ENCODE measurements around the gene PKD1L1.

The PKD1L1 gene

DNA sequence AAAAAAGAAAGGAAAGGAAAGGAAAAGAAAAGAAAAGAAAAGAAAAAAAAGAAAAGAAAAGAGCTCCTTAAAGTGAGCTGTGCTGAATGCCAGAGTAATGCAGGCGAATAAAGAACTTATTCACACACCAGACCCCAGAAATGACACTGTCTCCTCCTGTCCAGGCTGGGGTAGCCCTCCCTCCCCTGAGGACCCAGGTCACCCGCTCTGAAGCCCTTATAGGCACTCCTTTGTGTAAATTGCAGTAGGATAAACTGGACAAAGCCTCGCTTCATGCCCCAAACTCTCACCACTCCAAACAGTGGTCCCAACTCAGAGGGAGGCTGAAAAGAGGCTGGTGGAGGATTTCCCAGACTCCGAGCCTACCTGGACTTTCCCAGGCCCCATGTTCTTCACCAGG, 46.3 kb downstream of the PKD1L1 start:
- H3K27me3 ChIP-seq (ENCODE audit: insufficient read depth, poor library complexity, severe bottlenecking): no peaks in the 10 kb centered on the region
- TF ChIP-seq, protein P1, sequence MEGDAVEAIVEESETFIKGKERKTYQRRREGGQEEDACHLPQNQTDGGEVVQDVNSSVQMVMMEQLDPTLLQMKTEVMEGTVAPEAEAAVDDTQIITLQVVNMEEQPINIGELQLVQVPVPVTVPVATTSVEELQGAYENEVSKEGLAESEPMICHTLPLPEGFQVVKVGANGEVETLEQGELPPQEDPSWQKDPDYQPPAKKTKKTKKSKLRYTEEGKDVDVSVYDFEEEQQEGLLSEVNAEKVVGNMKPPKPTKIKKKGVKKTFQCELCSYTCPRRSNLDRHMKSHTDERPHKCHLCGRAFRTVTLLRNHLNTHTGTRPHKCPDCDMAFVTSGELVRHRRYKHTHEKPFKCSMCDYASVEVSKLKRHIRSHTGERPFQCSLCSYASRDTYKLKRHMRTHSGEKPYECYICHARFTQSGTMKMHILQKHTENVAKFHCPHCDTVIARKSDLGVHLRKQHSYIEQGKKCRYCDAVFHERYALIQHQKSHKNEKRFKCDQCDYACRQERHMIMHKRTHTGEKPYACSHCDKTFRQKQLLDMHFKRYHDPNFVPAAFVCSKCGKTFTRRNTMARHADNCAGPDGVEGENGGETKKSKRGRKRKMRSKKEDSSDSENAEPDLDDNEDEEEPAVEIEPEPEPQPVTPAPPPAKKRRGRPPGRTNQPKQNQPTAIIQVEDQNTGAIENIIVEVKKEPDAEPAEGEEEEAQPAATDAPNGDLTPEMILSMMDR (IDR thresholded peaks at IDR 0.05; ENCODE audit: poor library complexity, severe bottlenecking): no peak
- H3K4me1 ChIP-seq (ENCODE audit: insufficient read depth, poor library complexity, severe bottlenecking): no peaks in the 10 kb centered on the region
- H3K36me3 ChIP-seq (ENCODE audit: low read depth): no peaks in the 10 kb centered on the region
- ATAC-seq (ENCODE audit: low read depth) (no peak), DNase-seq (ENCODE audit: low spot score) (no peak)
- H3K9me3 ChIP-seq (ENCODE audit: severe bottlenecking): no peaks in the 10 kb centered on the region
- no peak overlapping the region for H3K4me3 ChIP-seq (ENCODE audit: severe bottlenecking)
- H3K27ac ChIP-seq (ENCODE audit: poor library complexity, severe bottlenecking): no peak overlapping the region

DNA sequence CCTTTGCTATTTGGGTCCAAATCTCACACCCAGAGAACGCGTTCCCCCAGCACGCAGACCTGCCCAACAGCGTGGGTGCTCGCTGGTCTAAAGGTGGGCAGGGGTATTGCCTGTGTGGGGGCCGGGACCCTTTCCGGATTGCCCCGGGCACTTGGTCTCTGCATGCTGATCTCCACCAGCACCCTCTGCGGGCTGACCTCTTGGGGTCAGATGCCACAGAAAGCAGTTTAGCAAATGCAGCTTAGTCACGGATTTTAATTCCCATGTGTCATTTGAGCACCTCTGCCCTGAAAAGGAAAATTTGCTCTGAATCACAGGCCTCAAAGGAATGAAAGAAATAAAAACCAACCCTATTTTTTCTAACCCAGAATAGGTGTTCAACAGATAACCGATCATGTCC, 46.7 kb downstream of the PKD1L1 start:
- Histone ChIP-seq H3K27ac (ENCODE audit: poor library complexity, severe bottlenecking) (no peak overlapping the region), H3K9me3 (ENCODE audit: severe bottlenecking) (no peaks in the 10 kb centered on the region), H3K4me1 (ENCODE audit: insufficient read depth, poor library complexity, severe bottlenecking) (no peaks in the 10 kb centered on the region), H3K36me3 (ENCODE audit: low read depth) (no peaks in the 10 kb centered on the region), H3K27me3 (ENCODE audit: insufficient read depth, poor library complexity, severe bottlenecking) (no peaks in the 10 kb centered on the region), H3K4me3 (ENCODE audit: severe bottlenecking) (no peak overlapping the region)
- DNase-seq (ENCODE audit: low spot score): no peak
- TF ChIP-seq, protein P1 (IDR thresholded peaks at IDR 0.05; ENCODE audit: poor library complexity, severe bottlenecking): no peak
- ATAC-seq (ENCODE audit: low read depth): no peak

DNA sequence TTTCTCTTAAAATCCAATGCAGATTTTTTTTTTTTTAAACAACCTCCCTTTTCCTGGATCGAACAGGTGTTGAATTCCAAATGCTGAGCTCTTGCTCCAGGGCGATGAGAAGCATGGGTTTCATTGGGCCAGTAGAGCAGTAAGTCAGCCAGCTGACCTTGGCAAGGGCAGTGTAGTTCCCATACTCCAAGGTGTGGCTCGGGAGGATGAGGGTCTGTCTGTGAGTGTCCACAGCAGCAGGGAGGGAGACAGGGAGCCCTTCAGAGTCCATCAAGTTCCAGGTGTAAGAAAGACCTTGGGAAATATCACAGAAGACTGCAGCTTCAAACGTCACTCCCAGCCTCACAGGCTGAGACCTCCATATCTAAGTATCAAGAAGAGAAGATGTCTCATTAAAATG, 50.4 kb downstream of the PKD1L1 start:
- Histone ChIP-seq H3K36me3 (ENCODE audit: low read depth) (no peaks in the 10 kb centered on the region), H3K4me3 (ENCODE audit: severe bottlenecking) (no peak overlapping the region), H3K4me1 (ENCODE audit: insufficient read depth, poor library complexity, severe bottlenecking) (no peaks in the 10 kb centered on the region), H3K27ac (ENCODE audit: poor library complexity, severe bottlenecking) (no peak overlapping the region), H3K27me3 (ENCODE audit: insufficient read depth, poor library complexity, severe bottlenecking) (no peaks in the 10 kb centered on the region), H3K9me3 (ENCODE audit: severe bottlenecking) (no peaks in the 10 kb centered on the region)
- TF ChIP-seq, protein P1 (IDR thresholded peaks at IDR 0.05; ENCODE audit: poor library complexity, severe bottlenecking): no peak
- DNase-seq (ENCODE audit: low spot score) (no peak), ATAC-seq (ENCODE audit: low read depth) (no peak)

DNA sequence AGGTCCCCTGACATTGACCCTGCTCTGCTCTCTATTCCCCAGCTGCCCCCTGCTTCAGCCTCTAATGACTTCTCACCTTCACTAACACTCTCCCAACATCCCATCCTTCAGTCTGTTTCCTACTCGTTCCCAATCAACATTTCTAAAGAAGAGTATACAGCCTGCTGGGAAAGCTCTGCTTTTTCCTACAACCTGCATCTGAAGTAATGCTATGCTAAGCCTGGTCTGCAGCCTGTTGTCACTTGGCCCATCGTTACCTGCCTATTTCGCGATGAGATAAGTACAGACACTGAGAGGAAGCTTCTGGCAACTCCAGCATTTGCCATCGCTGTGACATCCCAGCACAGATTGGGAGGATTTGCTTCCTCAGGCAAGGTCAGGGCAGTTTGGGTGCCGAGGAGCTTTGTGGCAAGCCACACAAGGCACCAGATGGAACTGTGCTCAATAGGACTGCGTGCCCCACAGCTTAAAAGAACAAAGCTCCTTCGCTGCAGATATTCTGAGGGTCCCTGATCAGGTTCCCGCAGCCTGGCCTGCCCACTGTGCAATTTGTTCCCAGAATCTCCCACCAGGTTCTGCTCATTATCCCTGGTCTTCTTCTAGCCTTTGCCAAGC, 51.4 kb downstream of the PKD1L1 start:
- no peak overlapping the region for H3K4me3 ChIP-seq (ENCODE audit: severe bottlenecking)
- H3K36me3 ChIP-seq (ENCODE audit: low read depth): no peaks in the 10 kb centered on the region
- no peaks in the 10 kb centered on the region for H3K9me3 ChIP-seq (ENCODE audit: severe bottlenecking)
- no peaks in the 10 kb centered on the region for H3K27me3 ChIP-seq (ENCODE audit: insufficient read depth, poor library complexity, severe bottlenecking)
- ATAC-seq (ENCODE audit: low read depth): no peak
- no peaks in the 10 kb centered on the region for H3K4me1 ChIP-seq (ENCODE audit: insufficient read depth, poor library complexity, severe bottlenecking)
- DNase-seq (ENCODE audit: low spot score): no peak
- no peak overlapping the region for H3K27ac ChIP-seq (ENCODE audit: poor library complexity, severe bottlenecking)
- TF ChIP-seq, protein P1 (IDR thresholded peaks at IDR 0.05; ENCODE audit: poor library complexity, severe bottlenecking): no peak

DNA sequence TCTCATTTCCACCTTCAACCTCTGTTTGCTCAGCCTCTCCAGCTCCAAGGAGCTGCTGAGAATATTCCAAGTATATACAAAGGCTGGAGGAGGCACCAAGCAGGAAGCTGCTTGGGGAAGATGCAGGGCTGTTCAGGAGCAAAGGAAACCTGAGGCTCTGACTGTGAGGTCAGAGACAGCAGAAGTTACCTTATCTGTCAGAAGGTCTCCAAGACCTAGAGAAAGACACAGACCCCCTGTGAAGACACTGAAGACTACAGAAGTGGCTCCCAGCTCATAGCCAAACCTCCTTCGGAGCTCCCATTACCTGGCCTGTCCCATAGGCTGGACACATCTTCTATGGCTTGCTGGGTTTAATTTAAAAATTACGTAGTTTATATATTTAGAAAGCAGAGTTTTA, 53.2 kb downstream of the PKD1L1 start:
- no peaks in the 10 kb centered on the region for H3K9me3 ChIP-seq (ENCODE audit: severe bottlenecking)
- no peaks in the 10 kb centered on the region for H3K27me3 ChIP-seq (ENCODE audit: insufficient read depth, poor library complexity, severe bottlenecking)
- DNase-seq (ENCODE audit: low spot score) (no peak), ATAC-seq (ENCODE audit: low read depth) (no peak)
- no peak overlapping the region for H3K4me3 ChIP-seq (ENCODE audit: severe bottlenecking)
- no peak overlapping the region for H3K27ac ChIP-seq (ENCODE audit: poor library complexity, severe bottlenecking)
- no peaks in the 10 kb centered on the region for H3K36me3 ChIP-seq (ENCODE audit: low read depth)
- TF ChIP-seq, protein P1 (IDR thresholded peaks at IDR 0.05; ENCODE audit: poor library complexity, severe bottlenecking): no peak
- no peaks in the 10 kb centered on the region for H3K4me1 ChIP-seq (ENCODE audit: insufficient read depth, poor library complexity, severe bottlenecking)
